IMR-90 (cell line): Measurements from ENCODE around the gene CRTC1. TPM values are rescaled to one million over a fixed set of nuclear protein-coding genes. Genes with fewer than 3 reads are reported as not detected.

Experiments
- ATAC-seq: fragments of 200-7000 bp; cut with Tn5 transposase; 2 replicates; pipeline ENCODE4 v1.9.1; 2020; ENCODE audit warnings: low read depth, mild to moderate bottlenecking, moderate library complexity
- BruUV-seq: library from RNA; stranded (reverse); fragments of 400-500 nt; replicated peaks from 2 replicates; lab custom pipeline; 2021; lab: Mats Ljungman, UMichigan
- CTCF ChIA-PET: fragments of 300-600 bp; formaldehyde crosslinking; extraction: SDS; loops from one replicate; lab custom pipeline; 2021; ENCODE audit warnings: antibody characterized with exemption; lab: Yijun Ruan, JAX
- POLR2A ChIA-PET: fragments of 300-600 bp; sonication (Branson Sonifier 250); formaldehyde crosslinking; loops from one replicate; lab custom pipeline; 2022; ENCODE audit warnings: antibody characterized with exemption; ENCODE audit not compliant: unreplicated experiment; lab: Charles Lee
- DNase-seq: peaks from one replicate; pipeline ENCODE4 v3.0.0; 2013
- H2AFZ ChIP-seq: replicated peaks from 2 replicates; pipeline ENCODE3; 2013; ENCODE audit warnings: low read length, mild to moderate bottlenecking; ENCODE audit not compliant: poor library complexity
- H2AK5ac ChIP-seq: 2 replicates; pipeline ENCODE4 v1.6.1; 2013; ENCODE audit warnings: low read depth, low read length, inconsistent platforms
- H2AK9ac ChIP-seq: replicated peaks from 2 replicates; pipeline ENCODE3; 2013; ENCODE audit warnings: mild to moderate bottlenecking, low read depth, low read length, moderate library complexity; ENCODE audit not compliant: poor library complexity
- H2BK120ac ChIP-seq: 2 replicates; pipeline ENCODE4 v1.6.1; 2013; ENCODE audit warnings: low read depth, low read length, inconsistent platforms
- H2BK15ac ChIP-seq: 3 replicates; pipeline ENCODE4 v1.6.1; 2013; ENCODE audit warnings: low read depth, low read length, inconsistent platforms
- H2BK20ac ChIP-seq: 2 replicates; pipeline ENCODE4 v1.6.1; 2013; ENCODE audit warnings: low read depth, mild to moderate bottlenecking, inconsistent platforms, low read length, moderate library complexity
- H2BK5ac ChIP-seq: 2 replicates; pipeline ENCODE4 v1.6.1; 2013; ENCODE audit warnings: mild to moderate bottlenecking, low read depth, low read length, inconsistent platforms; ENCODE audit not compliant: poor library complexity, severe bottlenecking
- H3K14ac ChIP-seq: replicated peaks from 2 replicates; pipeline ENCODE4 v1.6.1; 2013; ENCODE audit warnings: low read depth, low read length, inconsistent platforms
- H3K18ac ChIP-seq: 2 replicates; pipeline ENCODE4 v1.6.1; 2013; ENCODE audit warnings: low read depth, low read length, control low read depth
- H3K23ac ChIP-seq: 2 replicates; pipeline ENCODE4 v1.6.1; 2013; ENCODE audit warnings: low read depth, low read length, inconsistent platforms
- H3K27ac ChIP-seq: 2 replicates; pipeline ENCODE4 v1.5.1; 2013; ENCODE audit warnings: mild to moderate bottlenecking, control low read depth, low read length; ENCODE audit not compliant: insufficient read depth
- H3K27me3 ChIP-seq: 2 replicates; pipeline ENCODE4 v1.6.1; 2013; ENCODE audit warnings: low read length; ENCODE audit not compliant: control insufficient read depth, insufficient read depth
- H3K36me3 ChIP-seq: 2 replicates; pipeline ENCODE4 v1.6.1; 2013; ENCODE audit warnings: low read length, mixed read lengths; ENCODE audit not compliant: control insufficient read depth, insufficient read depth
- H3K4ac ChIP-seq: 2 replicates; pipeline ENCODE4 v1.6.1; 2013; ENCODE audit warnings: low read depth, low read length, inconsistent platforms
- H3K4me1 ChIP-seq: 2 replicates; pipeline ENCODE4 v1.6.1; 2013; ENCODE audit warnings: low read length, mixed read lengths; ENCODE audit not compliant: control insufficient read depth, insufficient read depth
- H3K4me2 ChIP-seq: 2 replicates; pipeline ENCODE4 v1.6.1; 2013; ENCODE audit warnings: low read depth, mild to moderate bottlenecking, control low read depth, low read length, moderate library complexity
- H3K4me3 ChIP-seq: 2 replicates; pipeline ENCODE4 v1.5.1; 2013; ENCODE audit warnings: low read depth, mild to moderate bottlenecking, control low read depth, low read length, moderate library complexity; ENCODE audit not compliant: insufficient read depth
- H3K56ac ChIP-seq: 2 replicates; pipeline ENCODE4 v1.6.1; 2013; ENCODE audit warnings: low read length, inconsistent platforms; ENCODE audit not compliant: insufficient read depth; ENCODE audit errors: extremely low read depth
- H3K79me1 ChIP-seq, 2 experiments: 2 replicates each; pipeline ENCODE4 v1.6.1; 2013; ENCODE audit warnings: low read length in 2 of 2, inconsistent platforms in 1 of 2, low read depth in 1 of 2
- H3K9ac ChIP-seq: 2 replicates; pipeline ENCODE4 v1.6.1; 2013; ENCODE audit warnings: low read depth, low read length, control low read depth
- H3K9me1 ChIP-seq: 2 replicates; pipeline ENCODE4 v1.6.1; 2013; ENCODE audit warnings: low read length, inconsistent platforms; ENCODE audit not compliant: insufficient read depth
- H3K9me3 ChIP-seq: 2 replicates; pipeline ENCODE4 v1.6.1; 2013; ENCODE audit warnings: low read length; ENCODE audit not compliant: control insufficient read depth, insufficient read depth
- H4K20me1 ChIP-seq: 2 replicates; pipeline ENCODE4 v1.6.1; 2013; ENCODE audit warnings: low read length, inconsistent platforms; ENCODE audit not compliant: insufficient read depth
- H4K5ac ChIP-seq: 2 replicates; pipeline ENCODE4 v1.6.1; 2013; ENCODE audit warnings: mild to moderate bottlenecking, low read depth, low read length, control low read depth
- H4K8ac ChIP-seq, 2 experiments: 2 replicates each; pipeline ENCODE4 v1.6.1; 2013; ENCODE audit warnings: low read depth in 2 of 2, low read length in 2 of 2, control low read depth in 1 of 2, inconsistent platforms in 1 of 2
- H4K91ac ChIP-seq: 2 replicates; pipeline ENCODE4 v1.6.1; 2013; ENCODE audit warnings: low read depth, low read length, inconsistent platforms; ENCODE audit not compliant: insufficient read depth
- BHLHE40 ChIP-seq: fragments of 150-350 bp; IDR thresholded peaks from 2 replicates; pipeline ENCODE4 v1.6.1; 2016; ENCODE audit warnings: mild to moderate bottlenecking, low read depth, low read length
- CEBPB ChIP-seq: IDR thresholded peaks from 2 replicates; pipeline ENCODE4 v1.6.1; 2012; ENCODE audit warnings: low read depth, low read length, improper control_type of control experiment
- MAFK ChIP-seq: IDR thresholded peaks from 2 replicates; pipeline ENCODE4 v1.6.1; 2012; ENCODE audit warnings: low read depth, low read length, improper control_type of control experiment
- MAZ ChIP-seq: IDR thresholded peaks from 2 replicates; pipeline ENCODE4 v1.6.1; 2012; ENCODE audit warnings: low read depth, mild to moderate bottlenecking, low read length, improper control_type of control experiment, moderate library complexity, borderline replicate concordance
- SMC3 ChIP-seq: fragments of 150-350 bp; IDR thresholded peaks from 2 replicates; pipeline ENCODE4 v1.6.1; 2016; ENCODE audit warnings: low read depth, mild to moderate bottlenecking, antibody characterized with exemption, low read length, moderate library complexity
- WGBS, 2 experiments: methylation state at CpG; one replicate each; pipeline versions ENCODE4 v1.1.5 to v1.1.7; 2013; ENCODE audit warnings: missing lambda C conversion rate in 2 of 2; ENCODE audit not compliant: insufficient read length in 1 of 2; ENCODE audit errors: extremely low coverage in 2 of 2; 5-methylcytosine and 5-hydroxymethylcytosine counted together
- dilution Hi-C: fragments of 300-500 bp; cut with HindIII; formaldehyde crosslinking; loops from one replicate; pipeline ENCODE4 v1.14.3; 2018; ENCODE audit warnings: low sequenced_read_pairs; ENCODE audit not compliant: unreplicated experiment
- in situ Hi-C: fragments of 300-500 bp; cut with MboI; formaldehyde crosslinking; loops from 3 replicates; pipeline ENCODE4 v1.14.3; 2019; ENCODE audit warnings: low sequenced_read_pairs, inconsistent platforms, mixed read lengths
- intact Hi-C: fragments of 100-400 bp; cut with micrococcal nuclease; formaldehyde crosslinking; loops from 2 replicates; pipeline ENCODE4 v1.10.0; 2022
- polyA plus RNA-seq, 3 experiments: library from polyadenylated mRNA; depleted of rRNA; stranded (reverse); fragments of >200 nt; gene quantifications; 2 replicates each; pipeline ENCODE4 v1.2.3, GENCODE V29; 2012; ENCODE audit warnings: low replicate concordance in 1 of 3
- total RNA-seq: library from RNA; depleted of rRNA; stranded (reverse); fragments of >200 nt; gene quantifications from 2 replicates; pipeline ENCODE4 v1.2.3, GENCODE V29; 2012
- TF ChIP-seq, protein P1 (sequence below): fragments of 150-350 bp; IDR thresholded peaks from 2 replicates; pipeline ENCODE4 v1.6.1; 2016; ENCODE audit warnings: low read depth, mild to moderate bottlenecking, low read length, moderate library complexity, borderline replicate concordance

Gene CRTC1
- total and polyA plus RNA-seq, 2 of the 4 experiments (the other 2 are of a cell fraction) = 0.18 to 5.7 TPM

DNA sequence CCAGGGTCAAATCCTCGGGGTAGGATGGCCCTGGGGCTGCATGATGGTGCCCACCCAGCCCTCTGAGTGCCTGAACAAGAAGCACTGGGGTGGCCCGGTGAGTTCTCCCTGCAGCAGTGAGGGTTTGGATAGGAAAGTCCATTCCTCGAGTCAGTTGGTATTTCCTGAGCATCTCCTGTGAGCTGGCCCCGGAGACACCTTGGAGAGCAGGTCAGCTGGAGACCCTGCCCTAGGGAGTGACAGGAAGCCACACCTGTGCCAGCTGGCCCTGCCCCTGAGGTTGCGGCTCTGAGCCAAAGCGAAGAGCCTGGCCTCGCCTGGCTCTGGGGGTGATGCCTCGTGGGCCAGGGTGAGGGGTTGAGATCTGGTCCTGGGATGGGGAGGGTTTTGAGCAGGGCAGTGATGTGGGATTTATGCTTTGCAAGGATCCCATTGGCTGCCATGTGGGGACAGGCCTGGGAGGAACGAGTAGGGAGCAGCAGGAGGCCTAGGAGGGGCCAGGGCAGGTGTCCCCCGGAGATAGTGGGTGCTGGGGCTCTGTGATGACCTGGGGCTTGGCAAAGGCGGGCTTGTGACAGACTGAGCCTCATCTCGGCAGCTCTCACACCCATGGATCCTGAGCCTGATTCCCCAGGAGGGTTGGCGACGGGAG, 16.0 kb downstream of the CRTC1 start:
- TF ChIP-seq SMC3 = no peak
- TF ChIP-seq CEBPB = no peak
- no peak for TF ChIP-seq BHLHE40
- no peak for TF ChIP-seq MAFK
- TF ChIP-seq MAZ = no peak
- TF ChIP-seq, protein P1, sequence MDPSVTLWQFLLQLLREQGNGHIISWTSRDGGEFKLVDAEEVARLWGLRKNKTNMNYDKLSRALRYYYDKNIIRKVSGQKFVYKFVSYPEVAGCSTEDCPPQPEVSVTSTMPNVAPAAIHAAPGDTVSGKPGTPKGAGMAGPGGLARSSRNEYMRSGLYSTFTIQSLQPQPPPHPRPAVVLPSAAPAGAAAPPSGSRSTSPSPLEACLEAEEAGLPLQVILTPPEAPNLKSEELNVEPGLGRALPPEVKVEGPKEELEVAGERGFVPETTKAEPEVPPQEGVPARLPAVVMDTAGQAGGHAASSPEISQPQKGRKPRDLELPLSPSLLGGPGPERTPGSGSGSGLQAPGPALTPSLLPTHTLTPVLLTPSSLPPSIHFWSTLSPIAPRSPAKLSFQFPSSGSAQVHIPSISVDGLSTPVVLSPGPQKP = no peak
- Histone ChIP-seq H4K91ac (no peak overlapping the region), H4K5ac (no peak overlapping the region), H3K23ac (no peak overlapping the region), H3K4me2 (no peak overlapping the region), H2AK5ac (no peak overlapping the region), H3K27me3 (no peaks in the 10 kb centered on the region), H3K18ac (no peak overlapping the region), H3K9me3 (no peaks in the 10 kb centered on the region), H2AFZ (no peak overlapping the region), H3K9me1 (peaks cover 10% of the 10 kb centered on the region), H3K27ac (no peak overlapping the region), H3K9ac (no peak overlapping the region), H4K20me1 (peaks cover 68% of the 10 kb centered on the region), H3K79me1 (peaks cover 14 to 55% of the 10 kb centered on the region in 2 experiments), H2BK15ac (no peak overlapping the region), H3K56ac (no peak overlapping the region), H3K4me3 (no peak overlapping the region), H2BK5ac (no peak overlapping the region), H3K36me3 (no peaks in the 10 kb centered on the region), H2BK120ac (no peak overlapping the region), H4K8ac (no peak overlapping the region), H2BK20ac (no peak overlapping the region), H3K4me1 (peaks cover 9% of the 10 kb centered on the region; the same call in 1 of the 2 replicates), H3K14ac (no peak overlapping the region), H2AK9ac (no peak overlapping the region), H3K4ac (no peak overlapping the region)
- no TSS peak for BruUV-seq
- in situ Hi-C loops = no loop called here
- ChIA-PET POLR2A (interaction anchor here (0.6 kb wide), 2 partner anchors 30 to 53 kb away, joined by 5 read pairs; no protein-coding TSS in a partner anchor), CTCF (no interaction called here)
- 100% methylated on average over 2 of the region's 14 CpGs; no CpG with 5 or more reads in 1 of the 2 experiments for WGBS, 2 experiments
- DNase-seq (no peak), ATAC-seq (no peak)
- intact Hi-C loops = no loop called here
- dilution Hi-C loops = no loop called here
